ENCODE data around the gene ATOH7. TPM values are rescaled to one million over a fixed set of nuclear protein-coding genes. Genes with fewer than 3 reads are reported as not detected.

Gene ATOH7
- polyA plus RNA-seq, 3 donors: not detected

- Mint-ChIP-seq H3K9me3 (peaks cover 0 to 2% (median 0%) of the 10 kb centered on the region in 7 donors), H3K27ac (no peak overlapping the region), H3K4me3 (no peak overlapping the region), H3K27me3 (ENCODE audit: low read depth in 3 of 3) (peaks cover 0 to 2% (median 0%) of the 10 kb centered on the region in 3 donors), H3K36me3 (no peaks in the 10 kb centered on the region), H3K4me1 (no peaks in the 10 kb centered on the region)
- no peak overlapping the region for H3K4me3 ChIP-seq (replicated peaks in 1 of 3; ENCODE audit: low read depth in 2 of 3, low read length in 3 of 3)
- no peak overlapping the region for H3K27ac ChIP-seq (ENCODE audit: low read depth in 1 of 2, low read length in 2 of 2)
- TF ChIP-seq CTCF (IDR thresholded peaks at IDR 0.05): no peak
- H3K9ac ChIP-seq (ENCODE audit: insufficient read depth, low read length, poor library complexity, severe bottlenecking): no peak overlapping the region
- H3K27me3 ChIP-seq (ENCODE audit: control insufficient read depth in 2 of 2, insufficient read depth in 2 of 2, low read length in 2 of 2): no peaks in the 10 kb centered on the region
- 100% methylated on average over 2 of the region's 2 CpGs for WGBS (ENCODE audit: insufficient coverage)
- no peak overlapping the region for H2AFZ ChIP-seq (ENCODE audit: insufficient read depth, low read depth, low read length, poor library complexity, severe bottlenecking)
- no peaks in the 10 kb centered on the region for H3K36me3 ChIP-seq (replicated peaks in 1 of 2; ENCODE audit: control insufficient read depth in 1 of 2, insufficient read depth in 2 of 2, low read length in 2 of 2)
- H3K79me2 ChIP-seq (ENCODE audit: insufficient read depth, low read length): no peaks in the 10 kb centered on the region
- DNase-seq: no peak
- intact Hi-C loops (cut with micrococcal nuclease): no loop called here
- no peak overlapping the region for H3K4me2 ChIP-seq (replicated peaks; ENCODE audit: extremely low read depth, low read length, poor library complexity, severe bottlenecking)
- H3K4me1 ChIP-seq (ENCODE audit: control insufficient read depth in 1 of 2, insufficient read depth in 2 of 2, low read length in 2 of 2): no peaks in the 10 kb centered on the region
- no peaks in the 10 kb centered on the region for H4K20me1 ChIP-seq (ENCODE audit: insufficient read depth, low read length)
- no peaks in the 10 kb centered on the region for H3K9me3 ChIP-seq (replicated peaks in 1 of 2; ENCODE audit: control insufficient read depth in 1 of 2, insufficient read depth in 1 of 2, low read length in 2 of 2)
Measured at GRCh38 chr10:68242051-68242450, 10.1 kb upstream of the ATOH7 start.

- Mint-ChIP-seq H3K27ac (no peak overlapping the region), H3K36me3 (no peaks in the 10 kb centered on the region), H3K9me3 (peaks cover 0 to 2% (median 0%) of the 10 kb centered on the region in 7 donors), H3K27me3 (ENCODE audit: low read depth in 3 of 3) (peaks cover 0 to 2% (median 0%) of the 10 kb centered on the region in 3 donors), H3K4me1 (no peaks in the 10 kb centered on the region), H3K4me3 (no peak overlapping the region)
- no peak overlapping the region for H3K4me3 ChIP-seq (replicated peaks in 1 of 3; ENCODE audit: low read depth in 2 of 3, low read length in 3 of 3)
- TF ChIP-seq CTCF (IDR thresholded peaks at IDR 0.05): no peak
- H3K27ac ChIP-seq (ENCODE audit: low read depth in 1 of 2, low read length in 2 of 2): no peak overlapping the region
- DNase-seq: no peak
- H3K4me1 ChIP-seq (ENCODE audit: control insufficient read depth in 1 of 2, insufficient read depth in 2 of 2, low read length in 2 of 2): no peaks in the 10 kb centered on the region
- no peaks in the 10 kb centered on the region for H3K36me3 ChIP-seq (replicated peaks in 1 of 2; ENCODE audit: control insufficient read depth in 1 of 2, insufficient read depth in 2 of 2, low read length in 2 of 2)
- H3K9ac ChIP-seq (ENCODE audit: insufficient read depth, low read length, poor library complexity, severe bottlenecking): no peak overlapping the region
- intact Hi-C loops (cut with micrococcal nuclease): no loop called here
- no peaks in the 10 kb centered on the region for H3K79me2 ChIP-seq (ENCODE audit: insufficient read depth, low read length)
- no peaks in the 10 kb centered on the region for H4K20me1 ChIP-seq (ENCODE audit: insufficient read depth, low read length)
- no peaks in the 10 kb centered on the region for H3K27me3 ChIP-seq (ENCODE audit: control insufficient read depth in 2 of 2, insufficient read depth in 2 of 2, low read length in 2 of 2)
- WGBS (ENCODE audit: insufficient coverage): 82% methylated on average over 4 of the region's 5 CpGs
- H3K9me3 ChIP-seq (replicated peaks in 1 of 2; ENCODE audit: control insufficient read depth in 1 of 2, insufficient read depth in 1 of 2, low read length in 2 of 2): no peaks in the 10 kb centered on the region
- no peak overlapping the region for H2AFZ ChIP-seq (ENCODE audit: insufficient read depth, low read depth, low read length, poor library complexity, severe bottlenecking)
- no peak overlapping the region for H3K4me2 ChIP-seq (replicated peaks; ENCODE audit: extremely low read depth, low read length, poor library complexity, severe bottlenecking)
Measured at GRCh38 chr10:68239596-68240150, 7.8 kb upstream of the ATOH7 start.

Measured in CD14-positive monocyte (primary cell).